RPMI8226 (cell line): Measurements from ENCODE around the gene ABCC6.
"Not testable (repeated sequence)": the region's sequence is repeated elsewhere in the genome, so short reads cannot be mapped to it uniquely, and the experiment has no call there.

Source experiments
- DNase-seq: peaks from one replicate; pipeline ENCODE4 v3.0.0-alpha.2; 2015

The ABCC6 gene

DNA sequence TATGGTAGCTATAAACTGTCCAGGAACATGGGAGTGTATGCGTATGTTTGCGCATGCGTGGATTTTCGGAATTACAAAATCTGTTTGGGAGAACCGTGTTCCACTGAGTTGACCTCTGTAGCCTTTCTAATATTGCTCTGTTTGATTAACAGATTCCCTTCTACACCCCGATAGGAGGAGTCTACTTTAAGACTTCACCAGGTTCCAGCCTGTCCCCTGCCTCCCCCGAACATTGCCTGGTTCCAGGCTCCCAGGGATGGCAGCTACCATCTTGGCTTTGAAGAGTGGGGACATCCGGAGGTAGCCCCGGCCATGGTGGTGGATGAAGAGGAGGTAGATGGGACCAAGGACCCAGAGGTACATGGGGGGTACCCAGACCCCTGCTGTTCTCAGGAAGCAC lies 1.9 kb downstream of the ABCC6 start:
- not testable (repeated sequence) for DNase-seq

DNA sequence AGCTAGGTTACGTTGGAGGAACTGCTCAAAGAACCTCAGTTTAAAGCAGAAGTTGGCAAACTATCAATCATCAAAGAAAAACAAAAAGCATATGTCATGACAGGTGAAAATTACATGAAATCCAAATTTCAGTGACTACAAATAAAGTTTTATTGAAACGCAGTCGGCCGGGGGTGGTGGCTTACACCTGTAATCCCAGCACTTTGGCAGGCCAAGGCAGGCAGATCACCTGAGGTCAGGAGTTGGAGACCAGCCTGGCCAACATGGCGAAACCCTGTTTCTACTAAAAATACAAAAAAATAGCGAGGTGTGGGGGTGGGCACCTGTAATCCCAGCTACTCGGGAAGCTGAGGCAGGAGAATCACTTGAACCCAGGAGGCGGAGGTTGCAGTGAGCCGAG lies 2.8 kb downstream of the ABCC6 start:
- DNase-seq, result not testable (repeated sequence)

- DNase-seq, result not testable (repeated sequence)
These were observed 4.5 kb downstream of the ABCC6 start for GRCh38 chr16:16218787-16219186.

- DNase-seq, result not testable (repeated sequence)
These were observed 4.9 kb downstream of the ABCC6 start for GRCh38 chr16:16218349-16218748.

- not testable (repeated sequence) for DNase-seq
These were observed 9.4 kb downstream of the ABCC6 start for GRCh38 chr16:16213863-16214293.

GRCh38 chr16:16211404-16211803 lies 11.9 kb downstream of the ABCC6 start:
- not testable (repeated sequence) for DNase-seq

DNA sequence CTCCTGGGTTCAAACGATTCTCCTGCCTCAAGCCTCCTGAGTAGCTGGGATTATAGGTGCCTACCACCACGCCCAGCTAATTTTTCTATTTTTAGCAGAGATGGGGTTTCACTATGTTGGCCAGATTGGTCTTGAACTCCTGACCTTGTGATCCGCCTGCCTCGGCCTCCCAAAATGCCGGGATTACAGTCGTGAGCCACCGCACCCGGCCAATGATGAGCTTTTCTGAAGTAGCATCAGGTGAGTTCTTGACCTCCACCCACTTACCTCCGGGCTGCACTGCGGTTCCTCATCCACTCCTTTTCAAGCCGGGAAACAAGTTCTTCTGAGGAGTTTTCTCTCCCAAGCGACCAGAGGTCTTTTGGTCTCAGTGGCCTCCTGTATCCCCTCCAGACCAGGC lies 14.8 kb downstream of the ABCC6 start:
- not testable (repeated sequence) for DNase-seq

DNA sequence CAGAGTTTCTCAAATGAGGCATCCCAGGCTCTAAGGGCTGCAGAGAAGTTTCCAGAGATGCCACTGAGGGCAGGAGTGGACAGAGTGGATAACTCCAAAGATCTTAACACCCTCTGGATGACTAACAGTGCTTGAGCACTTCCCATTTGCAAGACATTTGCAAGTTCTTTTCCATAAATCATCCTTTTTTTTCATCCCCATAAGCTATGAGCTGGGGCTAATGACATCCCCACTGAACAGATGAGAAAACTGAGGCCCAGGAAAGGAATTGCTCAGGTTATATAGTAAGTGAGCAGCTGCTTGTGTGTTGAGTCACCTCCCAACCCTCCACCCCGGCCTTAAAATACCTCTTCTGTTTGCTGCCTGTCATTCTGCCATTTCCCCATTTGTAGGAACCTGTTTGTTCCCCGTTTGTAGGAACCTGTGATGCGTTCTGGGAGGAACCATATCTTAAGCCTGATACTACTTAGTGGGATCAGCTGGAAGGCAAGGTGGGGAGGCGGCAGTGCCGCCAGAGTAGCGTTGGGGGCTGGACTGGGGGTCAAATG lies 15.4 kb downstream of the ABCC6 start:
- DNase-seq, result not testable (repeated sequence)

DNA sequence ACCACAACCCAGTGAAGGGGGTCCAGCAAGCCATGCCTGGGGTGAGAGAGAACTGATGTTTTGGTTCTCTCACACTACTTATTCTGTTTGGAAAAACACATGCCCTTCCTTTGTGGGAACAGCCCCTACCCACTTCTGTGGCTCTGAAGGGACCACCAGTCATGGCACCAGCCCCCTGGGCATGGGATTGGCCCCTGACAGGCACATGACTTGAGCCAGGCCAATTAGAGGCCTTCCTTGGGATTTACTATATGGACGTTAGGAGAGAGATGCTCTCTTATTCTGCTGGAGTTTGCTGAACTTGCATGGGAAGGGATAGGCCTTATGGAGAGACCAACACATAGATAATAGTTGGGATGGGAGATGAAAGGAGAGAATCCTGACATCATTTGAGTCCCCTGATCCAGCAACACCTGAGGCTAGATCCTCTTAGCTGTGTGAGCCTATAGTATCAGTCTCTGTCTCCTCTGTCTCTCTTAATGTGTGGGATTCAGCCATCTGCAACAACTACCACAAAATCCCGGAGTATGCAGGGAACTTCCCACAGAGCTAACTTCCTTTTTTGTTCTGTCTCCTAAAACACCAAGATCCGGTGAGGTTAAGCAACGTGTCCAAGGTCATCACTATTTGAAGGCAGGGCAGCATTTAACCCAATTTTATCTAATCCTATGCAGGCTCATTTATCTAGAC lies 16.1 kb downstream of the ABCC6 start:
- not testable (repeated sequence) for DNase-seq

GRCh38 chr16:16205864-16206263 lies 17.4 kb downstream of the ABCC6 start:
- DNase-seq, result not testable (repeated sequence)

- not testable (repeated sequence) for DNase-seq
These were observed 18.7 kb downstream of the ABCC6 start for GRCh38 chr16:16204552-16204951.

DNA sequence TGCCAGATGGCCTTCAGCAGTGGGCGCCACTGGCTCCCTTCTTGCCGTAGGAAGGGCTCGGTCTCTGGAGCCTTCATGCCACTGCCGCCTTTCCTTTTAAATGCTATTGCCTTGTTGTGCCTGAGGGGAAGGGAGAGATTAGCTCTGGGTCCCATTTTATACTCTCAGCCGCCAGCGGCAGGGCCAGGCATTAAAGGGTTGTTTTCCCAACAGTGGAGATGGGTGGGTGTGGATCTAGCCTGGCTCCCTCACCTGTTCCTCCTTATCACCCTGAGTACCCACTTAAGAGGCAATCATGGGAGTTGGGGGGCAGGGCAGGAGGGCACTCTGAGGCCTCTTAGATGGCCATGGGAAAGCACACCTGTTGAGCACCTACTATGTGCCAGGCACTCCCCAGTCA lies 19.8 kb downstream of the ABCC6 start:
- not testable (repeated sequence) for DNase-seq

- DNase-seq, result peak; percentile 71
These were observed 20.7 kb downstream of the ABCC6 start for GRCh38 chr16:16202400-16203143.

DNA sequence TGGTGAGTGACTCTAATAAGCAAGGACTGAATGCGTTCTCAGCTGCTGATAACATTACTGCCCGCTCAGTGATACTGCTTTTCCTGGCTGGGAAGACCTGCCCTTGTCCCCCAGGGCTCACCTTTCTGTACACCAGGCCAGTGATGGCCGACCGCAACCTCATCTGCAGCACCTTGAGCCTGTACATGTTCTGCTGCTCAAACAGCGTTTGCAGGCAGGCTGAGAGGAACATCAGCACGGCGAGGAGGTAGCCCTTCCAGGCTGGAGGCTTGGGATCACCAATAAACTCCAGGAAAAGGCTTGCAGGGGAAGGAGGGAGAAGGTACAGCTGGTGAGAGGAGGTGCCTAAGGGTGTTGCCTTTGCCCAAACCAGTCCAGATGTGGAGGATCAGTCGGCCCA lies 21.4 kb downstream of the ABCC6 start:
- not testable (repeated sequence) for DNase-seq

DNA sequence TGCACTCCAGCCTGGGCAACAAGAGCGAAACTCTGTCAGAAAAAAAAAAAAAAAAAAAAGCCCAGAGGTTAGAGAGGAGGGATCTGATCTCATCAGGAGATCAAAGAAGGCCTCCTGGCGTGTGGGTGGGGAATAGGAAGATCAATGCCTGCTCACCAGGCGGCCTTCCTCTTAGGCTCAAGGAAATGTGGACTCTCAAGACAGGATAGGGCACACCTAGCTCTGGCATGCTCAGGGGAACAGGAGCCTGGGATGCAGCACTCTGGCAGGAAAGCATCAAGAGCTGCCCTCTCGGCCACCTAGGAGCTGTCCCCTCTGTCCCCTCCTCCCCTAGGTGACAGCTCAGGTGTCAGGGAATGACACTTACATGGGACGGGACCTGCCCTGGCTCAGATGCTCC lies 22.9 kb downstream of the ABCC6 start:
- not testable (repeated sequence) for DNase-seq

DNA sequence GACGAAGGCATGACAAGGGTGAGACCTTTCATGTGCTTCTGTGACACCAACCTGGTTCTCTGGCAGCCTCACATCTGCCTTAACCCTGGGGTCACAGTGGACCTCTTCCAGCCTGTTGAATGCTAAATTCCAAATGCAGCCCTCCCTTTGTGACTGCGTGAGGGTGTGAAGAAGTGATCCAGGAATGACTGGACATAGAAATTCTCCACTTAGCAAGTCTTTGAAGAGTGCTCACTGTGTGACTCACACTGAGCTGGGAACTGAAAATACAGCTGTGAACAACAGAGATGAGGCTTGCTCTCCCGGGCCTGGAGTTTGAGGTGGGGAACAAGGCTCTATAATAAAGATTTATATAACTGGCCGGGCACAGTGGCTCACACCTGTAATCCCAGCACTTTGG lies 23.9 kb downstream of the ABCC6 start:
- DNase-seq, result not testable (repeated sequence)

GRCh38 chr16:16197966-16198365 lies 25.3 kb downstream of the ABCC6 start:
- no peak for DNase-seq

GRCh38 chr16:16197331-16197730 lies 26.0 kb downstream of the ABCC6 start:
- DNase-seq, result no peak

GRCh38 chr16:16196099-16196498 lies 27.2 kb downstream of the ABCC6 start:
- no peak for DNase-seq

- DNase-seq, result no peak
These were observed 31.7 kb downstream of the ABCC6 start for GRCh38 chr16:16191493-16192167.

GRCh38 chr16:16190966-16191365 lies 32.3 kb downstream of the ABCC6 start:
- not testable (repeated sequence) for DNase-seq

DNA sequence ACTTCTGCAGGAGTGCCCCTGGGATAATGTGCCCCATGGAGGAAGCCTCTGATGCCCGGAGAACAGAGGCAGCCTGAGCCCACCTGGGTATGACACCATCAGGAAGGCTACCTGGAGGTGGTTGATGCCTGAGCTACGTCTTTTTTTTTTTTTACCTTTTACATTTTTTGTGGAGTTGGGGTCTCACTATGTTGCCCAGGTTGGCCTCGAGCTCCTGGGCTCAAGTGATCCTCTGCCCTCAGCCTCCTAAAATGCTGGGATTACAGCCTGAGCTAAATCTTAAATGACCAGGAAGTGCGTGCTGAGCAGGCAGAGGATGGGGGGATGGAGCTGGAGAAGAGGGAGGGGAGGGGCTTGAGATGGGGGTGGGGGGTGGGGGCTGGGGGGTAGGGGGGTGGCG lies 32.7 kb downstream of the ABCC6 start:
- no peak for DNase-seq

- no peak for DNase-seq
These were observed 33.5 kb downstream of the ABCC6 start for GRCh38 chr16:16189842-16190241.
